HG02943 (cell line): ENCODE measurements around the gene C18orf54.
"Not testable (repeated sequence)": the region's sequence is repeated elsewhere in the genome, so short reads cannot be mapped to it uniquely, and the experiment has no call there.

Experiments used
- ATAC-seq: cut with Tn5 transposase; IDR thresholded peaks from one replicate; pipeline ENCODE4 v1.9.1; 2021; ENCODE audit warnings: mild to moderate bottlenecking, low read depth, moderate library complexity; ENCODE audit not compliant: unreplicated experiment

C18orf54 gene

DNA sequence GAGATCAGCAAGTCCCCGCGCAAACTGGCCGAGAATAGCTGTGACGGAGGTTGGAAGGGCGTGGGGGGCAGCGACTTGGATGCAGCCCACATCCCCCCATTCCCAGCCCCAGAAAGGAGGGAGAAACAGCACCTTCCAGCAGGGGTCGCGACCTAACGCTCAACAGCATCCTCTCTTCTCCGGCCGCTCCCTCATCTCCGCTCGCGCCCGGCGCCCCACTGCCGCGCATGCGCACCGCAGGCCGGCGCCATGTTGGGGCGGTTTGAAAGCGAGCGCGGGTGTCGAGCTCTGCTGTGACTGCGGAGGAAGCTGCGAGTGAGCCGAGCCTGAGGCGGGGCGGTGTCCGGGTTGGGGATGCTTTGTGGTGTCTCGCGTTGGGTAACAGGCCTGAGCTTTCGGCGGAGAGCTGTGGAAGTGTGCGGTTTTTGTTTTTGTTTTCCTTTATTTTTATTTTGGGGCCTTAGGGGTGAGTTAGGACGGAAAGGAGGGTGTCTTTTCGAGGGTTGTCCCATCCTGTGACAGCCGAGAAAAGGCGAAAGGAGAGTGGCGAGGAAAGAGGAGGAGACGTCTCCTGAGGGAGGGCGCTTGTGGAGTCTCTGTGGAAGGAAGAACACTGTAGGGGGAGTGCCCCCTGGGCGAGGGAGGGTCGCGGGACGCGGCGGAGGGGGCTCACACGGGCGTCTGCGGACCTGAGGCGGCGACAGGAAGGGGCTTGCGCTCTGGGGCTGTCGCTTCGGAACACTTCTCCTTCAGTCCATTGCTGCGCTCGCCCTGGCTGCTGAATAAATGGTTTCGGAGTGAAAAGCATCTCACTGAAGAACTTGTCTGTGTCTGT, at the start of gene C18orf54, which contains the start of gene STARD6:
C18orf54 (plus strand) TSS at position 247 of the 835 bp plus-strand sequence. CDS start 2,667 bp downstream, outside the sequence.
STARD6 (minus strand) TSS at position 199 of the 835 bp plus-strand sequence. CDS start 3,285 bp downstream, outside the sequence.
- peak; percentile 91 for ATAC-seq

DNA sequence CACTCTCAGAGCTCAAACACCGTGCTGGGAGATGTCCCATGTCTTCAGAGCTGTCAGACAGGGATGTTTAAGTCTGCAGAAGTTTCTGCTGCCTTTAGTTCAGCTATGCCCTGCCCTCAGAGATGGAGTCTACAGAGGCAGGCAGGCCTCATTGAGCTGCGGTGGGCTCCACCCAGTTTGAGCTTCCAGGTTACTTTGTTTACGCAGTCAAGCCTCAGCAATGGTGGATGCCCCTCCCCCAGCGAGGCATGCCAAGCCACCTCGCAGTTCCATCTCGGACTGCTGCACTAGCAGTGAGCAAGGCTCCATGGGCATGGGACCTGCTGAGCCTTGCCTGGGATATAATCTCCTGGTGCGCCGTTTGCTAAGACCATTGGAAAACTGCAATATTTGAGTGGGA, 48.1 kb upstream of the C18orf54 start:
- not testable (repeated sequence) for ATAC-seq

DNA sequence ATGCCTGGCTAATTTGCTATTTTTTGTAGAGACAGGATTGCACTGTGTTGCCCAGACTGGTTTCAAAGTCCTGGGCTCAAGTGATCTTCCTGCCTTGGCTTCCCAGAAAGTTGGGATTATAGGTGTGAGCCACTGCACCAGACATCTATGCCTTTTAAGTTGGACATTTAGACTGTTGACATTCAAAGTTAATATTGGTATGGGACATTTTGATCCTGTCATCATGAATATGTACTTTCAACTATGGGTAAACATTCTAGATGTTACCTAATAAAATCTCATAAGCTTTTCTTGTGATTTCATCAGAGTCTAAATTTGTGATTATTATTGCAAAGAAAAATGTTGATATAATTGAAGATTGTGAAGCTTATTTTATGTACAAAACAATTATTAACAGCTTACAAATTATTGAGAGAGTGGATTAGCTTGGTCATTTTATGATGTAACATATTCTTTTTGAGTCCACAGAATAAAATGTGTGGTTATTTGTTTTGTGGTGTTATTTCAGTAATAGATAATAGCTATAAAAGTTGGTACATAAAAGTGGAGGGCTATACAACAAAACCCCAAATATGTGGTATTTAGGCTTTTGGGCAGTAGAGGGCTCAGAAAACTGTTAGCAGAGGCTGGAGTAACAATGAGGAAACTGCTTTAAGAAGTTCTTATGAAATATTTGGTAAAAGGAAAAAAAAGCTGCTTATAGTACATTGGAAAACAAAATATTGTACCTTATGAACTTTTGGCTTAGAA, 41.5 kb upstream of the C18orf54 start:
- no peak for ATAC-seq

- ATAC-seq = no peak
Measured at GRCh38 chr18:54323561-54323960, 34.1 kb upstream of the C18orf54 start.

DNA sequence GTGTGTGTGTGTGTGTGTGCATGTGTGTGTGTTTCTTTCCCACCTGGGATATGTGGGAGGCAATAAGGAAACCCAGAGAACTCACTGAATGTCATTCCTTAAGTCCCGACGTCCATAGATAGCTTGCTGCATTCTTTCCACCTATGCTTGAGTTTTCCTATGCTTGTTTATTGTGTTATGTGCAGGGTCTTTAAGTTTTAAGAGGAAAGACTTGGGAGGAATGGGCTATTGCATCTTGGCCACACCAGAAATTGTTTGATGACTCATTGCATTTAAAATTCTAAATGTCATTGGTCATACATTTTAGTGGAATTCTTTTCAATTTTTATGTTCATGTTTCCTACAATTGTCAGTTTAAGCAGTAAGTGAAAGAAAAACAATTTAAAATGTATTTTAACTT, 33.7 kb upstream of the C18orf54 start:
- no peak for ATAC-seq

GRCh38 chr18:54327818-54328217, 29.9 kb upstream of the C18orf54 start:
- ATAC-seq = no peak

DNA sequence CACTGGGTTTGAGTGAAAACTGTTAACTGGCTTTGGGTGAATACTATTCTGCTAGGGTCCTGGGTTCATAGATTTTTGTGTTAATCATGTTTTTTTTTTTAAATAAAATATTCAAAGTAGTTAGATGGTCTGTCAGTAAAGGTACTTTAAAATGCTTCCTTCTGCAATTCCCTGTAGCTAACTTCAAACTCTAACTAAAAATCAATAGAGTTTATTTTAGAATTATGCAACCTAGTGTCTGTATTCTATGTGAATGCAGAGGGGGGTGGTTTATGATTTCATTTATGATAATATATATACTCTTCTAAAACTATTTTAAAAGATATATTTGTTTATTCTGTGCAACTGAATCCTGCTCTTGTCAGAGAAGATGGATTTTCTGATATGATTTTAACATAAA, 27.9 kb upstream of the C18orf54 start:
- no peak for ATAC-seq

- no peak for ATAC-seq
Measured at GRCh38 chr18:54330768-54331548, 26.7 kb upstream of the C18orf54 start.

- no peak for ATAC-seq
Measured at GRCh38 chr18:54335638-54336173, 22.0 kb upstream of the C18orf54 start.

GRCh38 chr18:54338230-54338629, 19.5 kb upstream of the C18orf54 start:
- no peak for ATAC-seq

DNA sequence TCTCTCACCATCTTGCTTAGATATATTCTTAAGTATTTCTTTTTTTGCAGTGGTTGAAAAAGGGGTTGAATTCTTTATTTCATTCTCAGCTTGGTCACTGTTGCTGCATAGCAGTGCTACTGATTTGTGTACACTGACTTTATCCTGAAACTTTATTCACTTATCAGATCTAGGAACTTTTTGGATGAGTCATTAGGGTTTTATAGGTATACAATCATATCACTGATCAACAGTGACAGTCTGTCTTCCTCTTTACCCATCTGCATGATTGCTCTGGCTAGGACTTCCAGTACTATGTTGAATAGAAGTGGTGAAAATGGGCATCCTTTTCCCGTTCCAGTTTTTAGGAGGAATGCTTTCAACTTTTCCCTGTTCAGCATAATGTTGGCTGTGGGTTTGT, 6.5 kb upstream of the C18orf54 start:
- ATAC-seq = no peak

DNA sequence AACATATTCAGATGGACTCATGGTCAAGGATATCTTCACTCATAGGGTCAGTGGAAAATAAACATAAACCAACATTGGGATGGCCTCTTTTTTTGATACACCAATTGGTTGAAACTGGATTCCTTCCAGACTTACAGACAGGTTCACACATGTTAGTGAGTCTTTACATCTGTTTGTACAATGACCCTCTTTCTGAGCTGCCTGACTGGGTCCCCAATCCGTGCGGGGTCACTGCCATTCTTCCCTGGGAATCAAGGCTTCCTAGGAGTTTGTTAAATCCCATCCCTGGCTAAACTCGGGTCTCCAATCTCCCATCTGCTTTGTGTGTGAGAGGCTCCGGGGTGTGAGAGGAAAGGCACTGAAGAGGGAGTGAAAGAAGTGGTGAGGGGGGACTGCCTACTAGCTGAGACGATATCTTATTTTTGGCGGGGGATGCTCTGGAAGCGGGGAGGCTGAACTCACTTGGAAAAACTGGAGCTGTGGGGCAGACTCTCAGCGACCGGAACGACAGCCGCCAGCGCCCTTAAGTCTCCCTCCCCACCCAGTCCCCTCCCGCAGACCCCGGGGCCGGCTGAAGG, 535 bp upstream of the C18orf54 start:
- ATAC-seq = peak; percentile 43

- ATAC-seq = peak; percentile 15
Measured at GRCh38 chr18:54358495-54359040, 862 bp downstream of the C18orf54 start.

- ATAC-seq = no peak
Measured at GRCh38 chr18:54359233-54359632, 1.5 kb downstream of the C18orf54 start.

GRCh38 chr18:54360406-54360805, 2.7 kb downstream of the C18orf54 start:
- no peak for ATAC-seq

- no peak for ATAC-seq
Measured at GRCh38 chr18:54378057-54378456, 20.4 kb downstream of the C18orf54 start.

- no peak for ATAC-seq
Measured at GRCh38 chr18:54381640-54382039, 23.9 kb downstream of the C18orf54 start.

- ATAC-seq = no peak
Measured at GRCh38 chr18:54382076-54382475, 24.4 kb downstream of the C18orf54 start.

GRCh38 chr18:54382733-54383252, 25.1 kb downstream of the C18orf54 start:
- ATAC-seq = no peak

- ATAC-seq = no peak
Measured at GRCh38 chr18:54386043-54386442, 28.3 kb downstream of the C18orf54 start.
